ENCODE results near the gene STRADB. TPM values are rescaled to one million over a fixed set of nuclear protein-coding genes. Genes with fewer than 3 reads are reported as not detected.

The STRADB gene
- total and polyA plus RNA-seq, 2 experiments from 2014 or later = 35.9 to 37.1 TPM

GRCh38 chr2:201430839-201431238 is 20.7 kb upstream of the STRADB start:
- H4K20me1 ChIP-seq (replicated peaks; ENCODE audit: insufficient read depth) = no peaks in the 10 kb centered on the region; the same call in 1 of the 2 replicates
- H3K27ac Mint-ChIP-seq = no peak overlapping the region

More at GRCh38 chr2:201430839-201431238, 20.7 kb upstream of the STRADB start:
- Mint-ChIP-seq H3K4me3 (no peak overlapping the region), H3K9me3 (peaks cover 38% of the 10 kb centered on the region), H3K27me3 (ENCODE audit: insufficient read depth, low read depth, poor library complexity) (no peaks in the 10 kb centered on the region), H3K4me1 (peaks cover 9% of the 10 kb centered on the region; the same call in 1 of the 3 replicates), H3K36me3 (ENCODE audit: low read depth) (peaks cover 32% of the 10 kb centered on the region)
- H2AFZ ChIP-seq = no peak overlapping the region
- DNase-seq (ENCODE audit: low spot score) (no peak), ATAC-seq (no peak)
- H3K4me2 ChIP-seq = no peak overlapping the region
- no peaks in the 10 kb centered on the region for H3K9me2 ChIP-seq (ENCODE audit: insufficient read depth)
- no peak overlapping the region for H3K27ac ChIP-seq (ENCODE audit: low read depth)
- no peak for TF ChIP-seq ETS1 (IDR thresholded peaks at IDR 0.05)
- no peak for TF ChIP-seq STAT1 (IDR thresholded peaks at IDR 0.05; ENCODE audit: unreplicated experiment)
- TF ChIP-seq REST (IDR thresholded peaks at IDR 0.05; ENCODE audit: unreplicated experiment) = no peak
- TF ChIP-seq ZNF462 (CRISPR knock-in tag; IDR thresholded peaks at IDR 0.05) = no peak
- peaks cover 40% of the 10 kb centered on the region for H3K79me2 ChIP-seq (replicated peaks; ENCODE audit: insufficient read depth)
- no peak overlapping the region for H3K4me3 ChIP-seq
- H3K36me3 ChIP-seq (ENCODE audit: insufficient read depth) = 0 out of 2 replicates have a peak, but pooled peaks cover 6% of the 10 kb centered on the region
- H3F3A ChIP-seq (replicated peaks; ENCODE audit: low read depth) = no peaks in the 10 kb centered on the region
- H3K4me1 ChIP-seq (ENCODE audit: insufficient read depth) = peaks cover 4% of the 10 kb centered on the region; the same call in 1 of the 2 replicates
- H3K27me3 ChIP-seq (ENCODE audit: insufficient read depth) = no peaks in the 10 kb centered on the region
